IPS-20b (cell line): Measurements from ENCODE around the gene LIPT2.
"Not testable (repeated sequence)": the region's sequence is repeated elsewhere in the genome, so short reads cannot be mapped to it uniquely, and the experiment has no call there.

Experiments
- H3K27ac ChIP-seq: one replicate; pipeline ENCODE4 v1.5.1; 2013; ENCODE audit warnings: low read length
- H3K27me3 ChIP-seq: 2 replicates; pipeline ENCODE4 v1.6.1; 2013; ENCODE audit warnings: mild to moderate bottlenecking, low read length, inconsistent platforms; ENCODE audit not compliant: insufficient read depth
- H3K36me3 ChIP-seq: 2 replicates; pipeline ENCODE4 v1.6.1; 2013; ENCODE audit warnings: low read depth, mild to moderate bottlenecking, inconsistent platforms, low read length, moderate library complexity; ENCODE audit not compliant: insufficient read depth
- H3K4me1 ChIP-seq: 2 replicates; pipeline ENCODE4 v1.6.1; 2013; ENCODE audit warnings: mild to moderate bottlenecking, control low read depth, inconsistent platforms, low read length, moderate library complexity; ENCODE audit not compliant: insufficient read depth
- H3K4me3 ChIP-seq: 2 replicates; pipeline ENCODE4 v1.5.1; 2013; ENCODE audit warnings: mild to moderate bottlenecking, low read length, inconsistent platforms
- H3K9ac ChIP-seq: 2 replicates; pipeline ENCODE4 v1.6.1; 2013; ENCODE audit warnings: low read depth, mild to moderate bottlenecking, inconsistent platforms, low read length, moderate library complexity
- H3K9me3 ChIP-seq: 2 replicates; pipeline ENCODE4 v1.6.1; 2013; ENCODE audit warnings: mild to moderate bottlenecking, low read depth, low read length, inconsistent platforms; ENCODE audit not compliant: insufficient read depth

Gene LIPT2

GRCh38 chr11:74522776-74523175 lies 29.3 kb upstream of the LIPT2 start:
- Histone ChIP-seq H3K27me3 (no peaks in the 10 kb centered on the region), H3K4me1 (no peaks in the 10 kb centered on the region), H3K9me3 (no peaks in the 10 kb centered on the region), H3K36me3 (no peaks in the 10 kb centered on the region), H3K4me3 (no peak overlapping the region), H3K27ac (no peak overlapping the region), H3K9ac (no peak overlapping the region)

- H3K27ac ChIP-seq, result no peak overlapping the region
- no peaks in the 10 kb centered on the region for H3K9me3 ChIP-seq
- H3K4me1 ChIP-seq, result no peaks in the 10 kb centered on the region
- no peaks in the 10 kb centered on the region for H3K27me3 ChIP-seq
- no peak overlapping the region for H3K9ac ChIP-seq
- no peak overlapping the region for H3K4me3 ChIP-seq
- no peaks in the 10 kb centered on the region for H3K36me3 ChIP-seq
These were observed 28.2 kb upstream of the LIPT2 start for GRCh38 chr11:74521666-74522252.

DNA sequence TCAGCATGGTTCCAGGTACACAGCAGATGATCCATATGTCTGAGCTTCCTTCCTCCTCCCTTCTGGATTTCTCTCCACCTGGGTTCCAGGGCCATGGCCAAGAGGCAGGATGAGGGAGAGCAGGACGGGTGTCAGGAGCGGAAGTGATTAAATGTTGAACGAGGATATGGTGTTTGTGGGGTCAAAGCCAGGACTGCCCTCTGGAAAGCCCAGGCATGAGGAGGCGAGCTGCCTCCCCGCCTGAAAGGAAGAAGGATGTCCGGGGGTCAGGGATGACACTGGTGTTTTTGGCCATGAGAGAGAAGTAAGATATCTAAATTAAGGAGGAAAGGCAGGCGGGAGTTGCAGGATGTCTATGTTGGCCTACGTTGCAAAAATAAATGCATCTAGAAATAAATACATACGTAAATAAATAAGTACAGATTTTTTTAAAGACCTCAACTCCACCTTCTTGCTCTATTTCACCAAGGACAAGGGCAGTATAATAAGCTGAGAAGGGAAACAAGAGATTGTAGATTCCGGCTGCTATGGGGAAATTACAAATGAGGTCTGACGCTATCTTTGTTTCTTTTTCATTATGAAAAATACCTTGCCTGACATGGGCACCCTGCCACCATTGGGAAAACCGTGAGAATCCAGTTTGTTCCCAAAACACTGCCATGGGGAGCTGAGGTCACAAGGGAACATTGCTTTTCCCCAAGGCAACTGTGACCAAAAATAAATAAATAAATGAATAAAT lies 27.6 kb upstream of the LIPT2 start:
- H3K9me3 ChIP-seq, result no peaks in the 10 kb centered on the region
- no peak overlapping the region for H3K27ac ChIP-seq
- H3K9ac ChIP-seq, result no peak overlapping the region
- H3K4me3 ChIP-seq, result no peak overlapping the region
- H3K27me3 ChIP-seq, result no peaks in the 10 kb centered on the region
- H3K4me1 ChIP-seq, result no peaks in the 10 kb centered on the region
- H3K36me3 ChIP-seq, result no peaks in the 10 kb centered on the region

GRCh38 chr11:74520316-74520715 lies 26.8 kb upstream of the LIPT2 start:
- no peaks in the 10 kb centered on the region for H3K27me3 ChIP-seq
- no peak overlapping the region for H3K27ac ChIP-seq
- no peaks in the 10 kb centered on the region for H3K9me3 ChIP-seq
- H3K4me3 ChIP-seq, result no peak overlapping the region
- no peaks in the 10 kb centered on the region for H3K4me1 ChIP-seq
- no peaks in the 10 kb centered on the region for H3K36me3 ChIP-seq
- no peak overlapping the region for H3K9ac ChIP-seq

DNA sequence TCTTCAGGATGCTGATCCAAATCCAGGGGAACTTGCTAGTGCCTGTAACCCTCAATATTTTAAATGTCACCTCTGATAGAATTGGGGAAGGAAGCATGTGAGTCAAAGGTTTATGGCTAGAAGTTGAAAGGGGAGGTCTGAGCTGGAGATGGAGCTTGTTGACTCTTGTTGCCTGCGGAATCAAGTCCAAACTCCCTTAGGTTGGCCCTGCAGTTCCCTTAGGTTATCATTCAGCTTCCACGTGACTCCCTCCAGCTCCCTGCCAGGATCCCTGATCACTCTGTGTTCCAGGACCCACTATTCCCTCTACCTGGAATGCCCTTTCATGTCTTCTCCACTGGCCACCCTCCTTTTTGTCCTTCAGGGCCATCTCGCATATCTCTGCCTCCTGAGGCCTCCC lies 26.2 kb upstream of the LIPT2 start:
- Histone ChIP-seq H3K4me1 (no peaks in the 10 kb centered on the region), H3K36me3 (no peaks in the 10 kb centered on the region), H3K27me3 (no peaks in the 10 kb centered on the region), H3K9ac (no peak overlapping the region), H3K9me3 (no peaks in the 10 kb centered on the region), H3K27ac (no peak overlapping the region), H3K4me3 (no peak overlapping the region)

DNA sequence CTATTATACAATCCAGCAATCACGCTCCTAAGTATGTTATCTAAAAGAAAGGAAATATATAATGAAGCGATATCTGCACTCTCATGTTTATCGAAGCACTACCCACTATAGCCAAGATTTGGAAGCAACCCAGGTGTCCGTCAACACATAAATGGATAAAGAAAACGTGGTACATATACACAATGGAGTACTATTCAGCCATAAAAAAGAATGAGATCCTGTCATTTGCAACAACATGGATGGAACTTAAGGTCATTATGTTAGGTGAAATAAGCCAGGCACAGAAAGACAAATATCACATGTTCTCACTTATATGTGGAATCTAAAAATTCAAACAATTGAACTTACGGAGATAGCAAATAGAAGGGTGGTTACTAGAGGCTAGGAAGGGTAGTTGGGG lies 24.1 kb upstream of the LIPT2 start:
- H3K27me3 ChIP-seq, H3K36me3 ChIP-seq, H3K9ac ChIP-seq, H3K4me1 ChIP-seq, H3K4me3 ChIP-seq, H3K9me3 ChIP-seq, H3K27ac ChIP-seq: not testable (repeated sequence)

- no peaks in the 10 kb centered on the region for H3K36me3 ChIP-seq
- H3K4me1 ChIP-seq, result no peaks in the 10 kb centered on the region
- no peaks in the 10 kb centered on the region for H3K27me3 ChIP-seq
- peaks cover 4% of the 10 kb centered on the region for H3K9me3 ChIP-seq
- no peak overlapping the region for H3K9ac ChIP-seq
- H3K27ac ChIP-seq, result no peak overlapping the region
- no peak overlapping the region for H3K4me3 ChIP-seq
These were observed 14.1 kb upstream of the LIPT2 start for GRCh38 chr11:74507582-74507981.

DNA sequence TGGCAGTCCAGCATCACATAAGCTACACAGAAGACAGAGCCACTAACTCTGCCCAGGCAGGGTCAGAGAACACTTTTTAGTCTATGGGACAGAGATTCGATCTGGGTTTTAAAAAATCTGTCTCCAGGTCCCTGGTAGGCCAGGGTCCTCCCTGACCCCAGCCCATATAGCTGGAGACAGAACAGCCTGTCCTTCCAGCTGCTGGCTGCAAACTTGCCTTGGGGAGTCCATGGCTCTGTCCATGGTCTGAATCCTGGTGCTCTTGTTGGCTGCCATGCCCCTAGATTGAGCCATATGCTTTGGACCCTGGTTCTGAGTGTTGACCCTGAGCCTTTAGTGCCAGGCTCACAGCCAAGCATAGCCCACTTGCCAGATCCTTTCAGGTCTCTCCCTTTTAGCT lies 13.3 kb upstream of the LIPT2 start:
- H3K9me3 ChIP-seq, result peaks cover 11% of the 10 kb centered on the region
- H3K9ac ChIP-seq, result no peak overlapping the region

GRCh38 chr11:74505911-74506310 lies 12.4 kb upstream of the LIPT2 start:
- no peaks in the 10 kb centered on the region for H3K36me3 ChIP-seq
- no peaks in the 10 kb centered on the region for H3K4me1 ChIP-seq
- H3K9ac ChIP-seq, result no peak overlapping the region
- no peak overlapping the region for H3K4me3 ChIP-seq
- H3K27me3 ChIP-seq, result no peaks in the 10 kb centered on the region
- H3K9me3 ChIP-seq, result peaks cover 14% of the 10 kb centered on the region
- H3K27ac ChIP-seq, result no peak overlapping the region

More for the DNA sequence above, 13.3 kb upstream of the LIPT2 start:
- Histone ChIP-seq H3K4me1 (no peaks in the 10 kb centered on the region), H3K27me3 (no peaks in the 10 kb centered on the region), H3K4me3 (no peak overlapping the region), H3K27ac (no peak overlapping the region), H3K36me3 (no peaks in the 10 kb centered on the region)

- Histone ChIP-seq H3K27me3 (no peaks in the 10 kb centered on the region), H3K9me3 (peaks cover 14% of the 10 kb centered on the region), H3K27ac (no peak overlapping the region), H3K4me1 (no peaks in the 10 kb centered on the region), H3K36me3 (no peaks in the 10 kb centered on the region), H3K4me3 (no peak overlapping the region), H3K9ac (no peak overlapping the region)
These were observed 10.7 kb upstream of the LIPT2 start for GRCh38 chr11:74504100-74504691.

DNA sequence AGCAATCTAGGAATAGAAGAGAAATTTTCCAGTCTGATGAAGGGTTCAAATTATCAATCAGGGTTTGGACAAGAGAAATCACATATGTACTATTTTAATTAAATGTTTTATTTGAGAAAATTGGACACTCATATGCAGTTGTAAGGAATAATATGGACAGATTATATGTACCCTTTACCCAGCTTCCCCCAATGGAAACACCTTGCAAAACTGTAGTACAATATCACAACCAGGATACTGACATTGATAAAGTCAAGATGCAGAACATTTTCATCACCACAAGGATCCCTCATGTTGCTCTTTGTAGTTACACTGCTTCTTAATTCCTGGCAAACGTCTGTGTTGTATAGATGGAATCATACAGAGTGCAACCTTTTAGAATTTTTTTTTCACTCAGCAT lies 1.4 kb upstream of the LIPT2 start:
- Histone ChIP-seq H3K27me3 (no peaks in the 10 kb centered on the region), H3K9ac (no peak overlapping the region), H3K4me1 (peaks cover 9% of the 10 kb centered on the region; the same call in 1 of the 2 replicates), H3K4me3 (no peak overlapping the region), H3K9me3 (0 out of 2 replicates have a peak, but pooled peaks cover 4% of the 10 kb centered on the region), H3K27ac (no peak overlapping the region), H3K36me3 (no peaks in the 10 kb centered on the region; the same call in 1 of the 2 replicates)
